ENCODE measurements around the gene TMEM198.

TMEM198 gene

GRCh38 chr2:219509780-219510511 is 33.9 kb upstream of the TMEM198 start:
- no peak for DNase-seq

- no peak for DNase-seq
Observed at GRCh38 chr2:219510512-219511135, 33.2 kb upstream of the TMEM198 start.

GRCh38 chr2:219511547-219512325 is 32.1 kb upstream of the TMEM198 start:
- no peak for DNase-seq

GRCh38 chr2:219512524-219513216 is 31.2 kb upstream of the TMEM198 start:
- no peak for DNase-seq

- no peak for DNase-seq
Observed at GRCh38 chr2:219513787-219514186, 30.0 kb upstream of the TMEM198 start.

GRCh38 chr2:219514196-219514761 is 29.5 kb upstream of the TMEM198 start, which contains the start of gene ASIC4:
Gene ASIC4 (plus strand): TSS chr2:219514482. CDS start chr2:219514725, 243 bp downstream.
- no peak for DNase-seq

GRCh38 chr2:219514836-219515235 is 29.0 kb upstream of the TMEM198 start:
- no peak for DNase-seq

GRCh38 chr2:219515874-219516629 is 27.8 kb upstream of the TMEM198 start:
- DNase-seq, result no peak

GRCh38 chr2:219516888-219517287 is 26.9 kb upstream of the TMEM198 start:
- no peak for DNase-seq

- no peak for DNase-seq
Observed at GRCh38 chr2:219517954-219518778, 25.7 kb upstream of the TMEM198 start.

- DNase-seq, result no peak
Observed at GRCh38 chr2:219519526-219519916, 24.3 kb upstream of the TMEM198 start.

- DNase-seq, result no peak
Observed at GRCh38 chr2:219520079-219520478, 23.7 kb upstream of the TMEM198 start.

- no peak for DNase-seq
Observed at GRCh38 chr2:219521066-219521880, 22.6 kb upstream of the TMEM198 start.

- DNase-seq, result peak; percentile 43
Observed at GRCh38 chr2:219522111-219523030, 21.5 kb upstream of the TMEM198 start.

GRCh38 chr2:219523031-219523671 is 20.7 kb upstream of the TMEM198 start:
- no peak for DNase-seq

GRCh38 chr2:219524817-219525216 is 19.0 kb upstream of the TMEM198 start:
- no peak for DNase-seq

- no peak for DNase-seq
Observed at GRCh38 chr2:219525533-219526232, 18.1 kb upstream of the TMEM198 start.
